Smooth muscle cell (in vitro differentiated cells): Measurements from ENCODE around the gene CREBRF. TPM values are rescaled to one million over a fixed set of nuclear protein-coding genes. Genes with fewer than 3 reads are reported as not detected.

ENCODE experiments used
- DNase-seq: peaks from one replicate; lab custom pipeline; 2025; ENCODE audit not compliant: unreplicated experiment; lab: John Stamatoyannopoulos, UW
- H2AFZ ChIP-seq: fragments of 200-600 bp; sonication (generic); 2 replicates; pipeline ENCODE4 v1.6.0; 2016; ENCODE audit warnings: antibody characterized with exemption, low read depth, mild to moderate bottlenecking
- H3F3A ChIP-seq: fragments of 200-600 bp; sonication (generic); 2 replicates; pipeline ENCODE4 v1.6.0; 2017; ENCODE audit warnings: antibody characterized with exemption, low read depth
- H3K27ac ChIP-seq: fragments of 200-600 bp; sonication (generic); 2 replicates; pipeline ENCODE4 v1.5.1; 2016; ENCODE audit warnings: low read depth, mild to moderate bottlenecking
- H3K27me3 ChIP-seq: fragments of 200-600 bp; sonication (generic); 2 replicates; pipeline ENCODE4 v1.6.1; 2016; ENCODE audit warnings: low read depth, mild to moderate bottlenecking
- H3K36me3 ChIP-seq: fragments of 200-600 bp; sonication (generic); 2 replicates; pipeline ENCODE4 v1.5.1; 2016; ENCODE audit warnings: low read depth
- H3K4me1 ChIP-seq: fragments of 200-600 bp; sonication (generic); 2 replicates; pipeline ENCODE4 v1.5.1; 2016; ENCODE audit warnings: low read depth
- H3K4me2 ChIP-seq: fragments of 200-600 bp; sonication (generic); 2 replicates; pipeline ENCODE4 v1.6.0; 2016; ENCODE audit warnings: mild to moderate bottlenecking
- H3K4me3 ChIP-seq: fragments of 200-600 bp; sonication (generic); 2 replicates; pipeline ENCODE4 v1.5.1; 2016; ENCODE audit warnings: mild to moderate bottlenecking
- H3K79me2 ChIP-seq: fragments of 200-600 bp; sonication (generic); 2 replicates; pipeline ENCODE4 v1.6.0; 2016; ENCODE audit warnings: low read depth, mild to moderate bottlenecking
- H3K9ac ChIP-seq: fragments of 200-600 bp; sonication (generic); 2 replicates; pipeline ENCODE4 v1.6.0; 2016; ENCODE audit warnings: low read depth
- H3K9me3 ChIP-seq: fragments of 200-600 bp; sonication (generic); replicated peaks from 2 replicates; pipeline ENCODE4 v1.5.1; 2016; ENCODE audit warnings: low read depth
- H4K20me1 ChIP-seq: fragments of 200-600 bp; sonication (generic); 2 replicates; pipeline ENCODE4 v1.6.0; 2016; ENCODE audit warnings: low read depth
- WGBS: methylation state at CpG from one replicate; pipeline ENCODE4 v1.1.7; 2016; ENCODE audit warnings: low lambda C conversion rate; 5-methylcytosine and 5-hydroxymethylcytosine counted together
- polyA plus RNA-seq: library from polyadenylated mRNA; unstranded; fragments of >200 nt; fragmentation: Nextera tagmentation; extraction: Ambion mirVana; gene quantifications from 2 replicates; pipeline ENCODE4 v1.2.1, GENCODE V29; 2016
- total RNA-seq: library from RNA; depleted of rRNA; stranded (reverse); fragments of >200 nt; gene quantifications from 2 replicates; pipeline ENCODE4 v1.2.3, GENCODE V29; 2014
- TF ChIP-seq, protein P1 (sequence below): fragments of 200-600 bp; sonication (generic); IDR thresholded peaks from 2 replicates; pipeline ENCODE4 v1.5.1; 2017; ENCODE audit warnings: borderline replicate concordance, mild to moderate bottlenecking, antibody characterized with exemption; ENCODE audit not compliant: insufficient read depth, poor library complexity, severe bottlenecking

The CREBRF gene
- total and polyA plus RNA-seq, 2 experiments from 2014 or later = 6.9 to 11.3 TPM

DNA sequence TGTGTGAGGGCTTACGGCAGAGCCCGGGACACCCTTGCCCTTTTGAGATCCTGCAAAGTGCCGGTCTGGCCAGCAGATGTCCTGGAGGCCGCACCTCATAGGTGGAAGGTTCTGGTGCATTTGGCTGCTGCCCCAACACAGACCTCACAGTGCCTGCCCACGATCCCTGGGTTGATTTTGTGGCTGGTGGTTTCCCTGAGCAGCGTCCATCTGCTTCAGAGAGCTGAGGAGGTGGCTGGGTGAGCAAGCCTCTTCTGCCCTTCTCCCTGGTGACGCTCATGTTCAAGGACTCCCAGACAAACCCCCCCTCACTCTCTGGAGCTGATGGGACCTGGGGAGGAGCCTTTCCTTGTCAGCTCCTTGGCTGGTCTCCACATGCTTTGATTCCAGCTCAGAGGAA lies 107.1 kb downstream of the CREBRF start:
- H4K20me1 ChIP-seq = no peaks in the 10 kb centered on the region
- H2AFZ ChIP-seq = no peak overlapping the region
- no peaks in the 10 kb centered on the region for H3K79me2 ChIP-seq
- no peak overlapping the region for H3K4me2 ChIP-seq
- H3K36me3 ChIP-seq = no peaks in the 10 kb centered on the region
- WGBS = 94% methylated on average over 7 of the region's 7 CpGs
- H3K4me3 ChIP-seq = no peak overlapping the region
- TF ChIP-seq, protein P1, sequence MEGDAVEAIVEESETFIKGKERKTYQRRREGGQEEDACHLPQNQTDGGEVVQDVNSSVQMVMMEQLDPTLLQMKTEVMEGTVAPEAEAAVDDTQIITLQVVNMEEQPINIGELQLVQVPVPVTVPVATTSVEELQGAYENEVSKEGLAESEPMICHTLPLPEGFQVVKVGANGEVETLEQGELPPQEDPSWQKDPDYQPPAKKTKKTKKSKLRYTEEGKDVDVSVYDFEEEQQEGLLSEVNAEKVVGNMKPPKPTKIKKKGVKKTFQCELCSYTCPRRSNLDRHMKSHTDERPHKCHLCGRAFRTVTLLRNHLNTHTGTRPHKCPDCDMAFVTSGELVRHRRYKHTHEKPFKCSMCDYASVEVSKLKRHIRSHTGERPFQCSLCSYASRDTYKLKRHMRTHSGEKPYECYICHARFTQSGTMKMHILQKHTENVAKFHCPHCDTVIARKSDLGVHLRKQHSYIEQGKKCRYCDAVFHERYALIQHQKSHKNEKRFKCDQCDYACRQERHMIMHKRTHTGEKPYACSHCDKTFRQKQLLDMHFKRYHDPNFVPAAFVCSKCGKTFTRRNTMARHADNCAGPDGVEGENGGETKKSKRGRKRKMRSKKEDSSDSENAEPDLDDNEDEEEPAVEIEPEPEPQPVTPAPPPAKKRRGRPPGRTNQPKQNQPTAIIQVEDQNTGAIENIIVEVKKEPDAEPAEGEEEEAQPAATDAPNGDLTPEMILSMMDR = no peak
- H3F3A ChIP-seq = no peaks in the 10 kb centered on the region
- H3K27ac ChIP-seq = no peak overlapping the region
- no peaks in the 10 kb centered on the region for H3K9me3 ChIP-seq
- H3K4me1 ChIP-seq = no peaks in the 10 kb centered on the region
- H3K9ac ChIP-seq = no peak overlapping the region
- DNase-seq = no peak
- no peaks in the 10 kb centered on the region for H3K27me3 ChIP-seq

DNA sequence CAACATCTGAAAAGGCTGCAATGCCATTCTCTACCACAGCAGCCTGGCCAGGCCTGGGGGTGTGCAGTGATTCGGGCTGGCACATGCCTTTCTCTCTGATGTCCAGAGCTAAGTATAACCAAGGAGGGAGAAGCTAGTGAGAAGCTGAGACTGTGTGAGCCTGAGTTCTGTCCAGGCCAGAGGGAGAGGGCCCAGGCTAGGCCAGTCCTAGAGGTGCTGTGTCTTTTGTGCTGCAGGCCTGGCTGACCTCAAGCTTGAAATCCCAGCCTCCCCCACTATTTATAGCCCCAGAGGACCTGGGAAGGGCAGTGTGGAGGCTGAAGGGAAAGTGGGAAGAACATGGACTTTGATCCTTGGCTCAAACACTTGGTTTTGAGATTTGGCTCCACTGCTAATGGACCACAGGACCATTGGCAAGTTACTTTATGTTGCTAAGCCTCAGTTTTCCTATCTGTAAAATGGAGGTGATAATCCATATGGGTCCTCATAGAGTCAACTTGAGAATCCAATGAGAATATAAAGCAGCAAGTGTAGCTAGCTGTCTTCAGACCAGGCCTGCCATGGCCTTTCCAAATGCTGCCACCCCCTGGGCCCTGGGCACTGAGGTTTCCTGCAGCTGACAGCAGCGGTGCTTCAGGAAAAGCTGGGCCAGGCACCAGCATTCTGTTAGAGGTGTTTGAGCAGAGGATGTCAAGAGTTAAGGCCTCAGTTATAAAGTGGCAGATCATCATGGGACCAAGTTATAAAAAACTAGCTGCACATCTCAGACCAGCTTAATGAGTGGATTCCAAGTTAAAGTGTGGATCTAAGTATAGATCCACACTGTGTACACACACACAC lies 109.2 kb downstream of the CREBRF start:
- Histone ChIP-seq H2AFZ (no peak overlapping the region), H4K20me1 (no peaks in the 10 kb centered on the region), H3K36me3 (no peaks in the 10 kb centered on the region), H3K27ac (no peak overlapping the region), H3K4me1 (no peaks in the 10 kb centered on the region), H3K79me2 (no peaks in the 10 kb centered on the region), H3K9ac (no peak overlapping the region), H3K9me3 (no peaks in the 10 kb centered on the region), H3K27me3 (no peaks in the 10 kb centered on the region), H3K4me3 (no peak overlapping the region), H3F3A (no peaks in the 10 kb centered on the region), H3K4me2 (no peak overlapping the region)
- TF ChIP-seq, protein P1 = no peak
- DNase-seq = no peak
- WGBS = 100% methylated on average over 2 of the region's 2 CpGs

DNA sequence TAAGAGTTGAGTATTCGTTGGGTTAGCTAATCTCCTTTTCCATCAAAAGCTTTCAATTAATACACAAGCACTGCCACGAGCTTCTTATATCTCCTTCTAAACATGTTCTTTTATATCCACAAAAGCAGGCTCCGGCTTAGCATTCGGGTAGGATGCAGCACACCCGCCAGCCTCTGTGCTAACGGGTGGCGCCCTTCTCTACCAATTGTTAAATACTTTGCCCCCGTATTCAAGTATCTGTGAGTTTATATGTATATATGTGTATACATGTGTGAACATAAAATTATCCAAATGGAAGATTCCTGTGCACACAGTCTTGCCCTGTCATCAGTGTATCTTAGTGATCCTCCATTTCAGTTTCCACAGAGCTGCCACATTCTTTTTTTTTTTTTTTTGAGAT lies 116.0 kb downstream of the CREBRF start:
- Histone ChIP-seq H3K9ac (no peak overlapping the region), H3K79me2 (no peaks in the 10 kb centered on the region), H3K27ac (no peak overlapping the region), H3K27me3 (peaks cover 5% of the 10 kb centered on the region), H3K9me3 (no peaks in the 10 kb centered on the region), H3K4me2 (no peak overlapping the region), H4K20me1 (no peaks in the 10 kb centered on the region), H2AFZ (no peak overlapping the region), H3K4me1 (peaks cover 6% of the 10 kb centered on the region), H3K4me3 (no peak overlapping the region), H3K36me3 (no peaks in the 10 kb centered on the region), H3F3A (no peaks in the 10 kb centered on the region)
- DNase-seq = no peak
- TF ChIP-seq, protein P1 = no peak
- WGBS = 84% methylated on average over 8 of the region's 8 CpGs

DNA sequence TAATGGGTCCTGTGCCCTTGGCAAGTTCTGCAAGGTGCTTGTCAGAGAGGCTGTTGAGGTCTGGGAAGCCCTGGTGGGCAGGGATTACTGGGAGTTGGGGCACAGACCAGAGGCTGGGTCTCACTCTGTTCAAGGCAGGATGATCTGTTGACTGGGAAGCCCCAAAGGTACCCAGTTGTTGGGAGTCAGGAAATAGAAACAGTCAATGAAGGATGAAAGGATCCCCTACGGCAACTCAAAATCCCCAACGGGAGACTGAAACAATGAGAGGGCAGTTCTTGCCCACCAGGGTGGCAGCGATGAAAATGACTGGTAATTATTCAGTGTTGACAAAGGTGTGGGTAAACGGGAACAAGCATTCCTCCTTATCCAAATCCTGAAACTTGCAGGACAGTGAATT lies 119.4 kb downstream of the CREBRF start:
- Histone ChIP-seq H3K4me2 (no peak overlapping the region), H3K4me1 (peaks cover 6% of the 10 kb centered on the region), H3K27me3 (peaks cover 5% of the 10 kb centered on the region), H3K36me3 (no peaks in the 10 kb centered on the region), H3K27ac (no peak overlapping the region), H3F3A (no peaks in the 10 kb centered on the region), H3K79me2 (no peaks in the 10 kb centered on the region), H3K9ac (no peak overlapping the region), H3K4me3 (no peak overlapping the region), H3K9me3 (no peaks in the 10 kb centered on the region), H2AFZ (no peak overlapping the region), H4K20me1 (no peaks in the 10 kb centered on the region)
- no peak for DNase-seq
- TF ChIP-seq, protein P1 = no peak
- 59% methylated on average over 4 of the region's 4 CpGs for WGBS
